ENCODE measurements around the gene PROK2.

DNA sequence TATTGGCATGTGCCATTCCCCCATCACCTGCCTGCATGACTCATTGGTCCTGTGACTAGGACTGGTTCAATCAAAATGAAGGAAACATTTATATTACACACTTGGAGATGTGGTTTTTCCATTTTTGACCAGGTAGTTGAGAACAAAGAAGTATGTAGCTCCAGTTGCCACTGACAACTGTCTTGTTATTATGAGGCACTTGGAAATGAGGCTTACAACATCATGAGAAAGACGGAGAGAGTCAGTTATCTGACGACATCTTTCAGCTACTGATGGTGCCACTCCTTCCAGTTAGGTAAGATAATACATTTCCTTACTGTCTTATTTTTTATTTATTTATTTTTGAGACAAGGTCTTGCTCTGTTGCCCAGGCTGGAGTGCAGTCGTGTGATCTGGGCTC, 21.8 kb upstream of the PROK2 start:
- TF ChIP-seq, protein P1, sequence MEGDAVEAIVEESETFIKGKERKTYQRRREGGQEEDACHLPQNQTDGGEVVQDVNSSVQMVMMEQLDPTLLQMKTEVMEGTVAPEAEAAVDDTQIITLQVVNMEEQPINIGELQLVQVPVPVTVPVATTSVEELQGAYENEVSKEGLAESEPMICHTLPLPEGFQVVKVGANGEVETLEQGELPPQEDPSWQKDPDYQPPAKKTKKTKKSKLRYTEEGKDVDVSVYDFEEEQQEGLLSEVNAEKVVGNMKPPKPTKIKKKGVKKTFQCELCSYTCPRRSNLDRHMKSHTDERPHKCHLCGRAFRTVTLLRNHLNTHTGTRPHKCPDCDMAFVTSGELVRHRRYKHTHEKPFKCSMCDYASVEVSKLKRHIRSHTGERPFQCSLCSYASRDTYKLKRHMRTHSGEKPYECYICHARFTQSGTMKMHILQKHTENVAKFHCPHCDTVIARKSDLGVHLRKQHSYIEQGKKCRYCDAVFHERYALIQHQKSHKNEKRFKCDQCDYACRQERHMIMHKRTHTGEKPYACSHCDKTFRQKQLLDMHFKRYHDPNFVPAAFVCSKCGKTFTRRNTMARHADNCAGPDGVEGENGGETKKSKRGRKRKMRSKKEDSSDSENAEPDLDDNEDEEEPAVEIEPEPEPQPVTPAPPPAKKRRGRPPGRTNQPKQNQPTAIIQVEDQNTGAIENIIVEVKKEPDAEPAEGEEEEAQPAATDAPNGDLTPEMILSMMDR (conservative IDR thresholded peaks at IDR 0.05; ENCODE audit: low read depth in 2 of 2), result no peak
- TF ChIP-seq EZH2phosphoT487 (IDR thresholded peaks at IDR 0.05; ENCODE audit: unreplicated experiment), result no peak
- no peak for TF ChIP-seq STAT1 (IDR thresholded peaks at IDR 0.05; ENCODE audit: unreplicated experiment)
- TF ChIP-seq, protein P2, sequence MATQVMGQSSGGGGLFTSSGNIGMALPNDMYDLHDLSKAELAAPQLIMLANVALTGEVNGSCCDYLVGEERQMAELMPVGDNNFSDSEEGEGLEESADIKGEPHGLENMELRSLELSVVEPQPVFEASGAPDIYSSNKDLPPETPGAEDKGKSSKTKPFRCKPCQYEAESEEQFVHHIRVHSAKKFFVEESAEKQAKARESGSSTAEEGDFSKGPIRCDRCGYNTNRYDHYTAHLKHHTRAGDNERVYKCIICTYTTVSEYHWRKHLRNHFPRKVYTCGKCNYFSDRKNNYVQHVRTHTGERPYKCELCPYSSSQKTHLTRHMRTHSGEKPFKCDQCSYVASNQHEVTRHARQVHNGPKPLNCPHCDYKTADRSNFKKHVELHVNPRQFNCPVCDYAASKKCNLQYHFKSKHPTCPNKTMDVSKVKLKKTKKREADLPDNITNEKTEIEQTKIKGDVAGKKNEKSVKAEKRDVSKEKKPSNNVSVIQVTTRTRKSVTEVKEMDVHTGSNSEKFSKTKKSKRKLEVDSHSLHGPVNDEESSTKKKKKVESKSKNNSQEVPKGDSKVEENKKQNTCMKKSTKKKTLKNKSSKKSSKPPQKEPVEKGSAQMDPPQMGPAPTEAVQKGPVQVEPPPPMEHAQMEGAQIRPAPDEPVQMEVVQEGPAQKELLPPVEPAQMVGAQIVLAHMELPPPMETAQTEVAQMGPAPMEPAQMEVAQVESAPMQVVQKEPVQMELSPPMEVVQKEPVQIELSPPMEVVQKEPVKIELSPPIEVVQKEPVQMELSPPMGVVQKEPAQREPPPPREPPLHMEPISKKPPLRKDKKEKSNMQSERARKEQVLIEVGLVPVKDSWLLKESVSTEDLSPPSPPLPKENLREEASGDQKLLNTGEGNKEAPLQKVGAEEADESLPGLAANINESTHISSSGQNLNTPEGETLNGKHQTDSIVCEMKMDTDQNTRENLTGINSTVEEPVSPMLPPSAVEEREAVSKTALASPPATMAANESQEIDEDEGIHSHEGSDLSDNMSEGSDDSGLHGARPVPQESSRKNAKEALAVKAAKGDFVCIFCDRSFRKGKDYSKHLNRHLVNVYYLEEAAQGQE (IDR thresholded peaks at IDR 0.05; ENCODE audit: unreplicated experiment), result no peak
- TF ChIP-seq EZH2 (IDR thresholded peaks at IDR 0.05; ENCODE audit: low read depth, unreplicated experiment), result no peak
